C4-2B (cell line): ENCODE results near the gene FOLR3.

Source experiments
- ZFX ChIP-seq: fragments of 450-650 bp; IDR thresholded peaks from 2 replicates; pipeline ENCODE4 v1.6.1; 2017
- TF ChIP-seq, protein P1 (sequence below): fragments of 450-650 bp; conservative IDR thresholded peaks from 2 replicates; pipeline ENCODE4 v1.5.1; 2017; ENCODE audit warnings: mild to moderate bottlenecking

DNA sequence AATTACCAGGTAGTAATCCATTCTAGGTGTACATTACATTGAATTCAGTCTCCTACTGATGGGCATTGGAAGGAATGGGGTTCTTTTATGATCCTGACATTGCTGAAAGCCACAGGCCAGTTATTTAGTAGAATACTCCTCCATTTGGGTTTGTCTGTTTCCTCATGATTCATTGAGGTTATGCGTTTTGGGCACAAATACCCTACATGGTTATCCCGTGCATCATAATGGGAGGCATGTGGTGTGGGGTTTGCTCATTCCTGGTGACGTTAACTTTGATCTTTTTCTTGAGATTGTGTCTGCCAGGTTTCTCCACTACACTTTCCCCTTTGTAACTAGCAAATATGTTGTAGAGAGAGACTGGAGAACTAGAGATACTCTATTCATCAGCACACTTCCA lies 5.5 kb downstream of the FOLR3 start:
- TF ChIP-seq, protein P1, sequence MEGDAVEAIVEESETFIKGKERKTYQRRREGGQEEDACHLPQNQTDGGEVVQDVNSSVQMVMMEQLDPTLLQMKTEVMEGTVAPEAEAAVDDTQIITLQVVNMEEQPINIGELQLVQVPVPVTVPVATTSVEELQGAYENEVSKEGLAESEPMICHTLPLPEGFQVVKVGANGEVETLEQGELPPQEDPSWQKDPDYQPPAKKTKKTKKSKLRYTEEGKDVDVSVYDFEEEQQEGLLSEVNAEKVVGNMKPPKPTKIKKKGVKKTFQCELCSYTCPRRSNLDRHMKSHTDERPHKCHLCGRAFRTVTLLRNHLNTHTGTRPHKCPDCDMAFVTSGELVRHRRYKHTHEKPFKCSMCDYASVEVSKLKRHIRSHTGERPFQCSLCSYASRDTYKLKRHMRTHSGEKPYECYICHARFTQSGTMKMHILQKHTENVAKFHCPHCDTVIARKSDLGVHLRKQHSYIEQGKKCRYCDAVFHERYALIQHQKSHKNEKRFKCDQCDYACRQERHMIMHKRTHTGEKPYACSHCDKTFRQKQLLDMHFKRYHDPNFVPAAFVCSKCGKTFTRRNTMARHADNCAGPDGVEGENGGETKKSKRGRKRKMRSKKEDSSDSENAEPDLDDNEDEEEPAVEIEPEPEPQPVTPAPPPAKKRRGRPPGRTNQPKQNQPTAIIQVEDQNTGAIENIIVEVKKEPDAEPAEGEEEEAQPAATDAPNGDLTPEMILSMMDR: no peak
- no peak for TF ChIP-seq ZFX
